A673 (cell line): Measurements from ENCODE around the gene MATN4.

ENCODE experiments used
- EZH2 ChIP-seq: fragments of 200-600 bp; sonication (generic); IDR thresholded peaks from 2 replicates; pipeline ENCODE4 v1.6.1; 2017; ENCODE audit warnings: borderline replicate concordance, low read depth, mild to moderate bottlenecking, mixed read lengths, antibody characterized with exemption, low read length; ENCODE audit not compliant: poor library complexity, severe bottlenecking
- TF ChIP-seq, protein P1 (sequence below): fragments of 300-800, 200-600 bp; sonication (generic); conservative IDR thresholded peaks from 2 replicates; pipeline ENCODE4 v1.5.1; 2017; ENCODE audit warnings: low read depth, mild to moderate bottlenecking, antibody characterized with exemption, low read length, moderate library complexity, mixed read lengths

DNA sequence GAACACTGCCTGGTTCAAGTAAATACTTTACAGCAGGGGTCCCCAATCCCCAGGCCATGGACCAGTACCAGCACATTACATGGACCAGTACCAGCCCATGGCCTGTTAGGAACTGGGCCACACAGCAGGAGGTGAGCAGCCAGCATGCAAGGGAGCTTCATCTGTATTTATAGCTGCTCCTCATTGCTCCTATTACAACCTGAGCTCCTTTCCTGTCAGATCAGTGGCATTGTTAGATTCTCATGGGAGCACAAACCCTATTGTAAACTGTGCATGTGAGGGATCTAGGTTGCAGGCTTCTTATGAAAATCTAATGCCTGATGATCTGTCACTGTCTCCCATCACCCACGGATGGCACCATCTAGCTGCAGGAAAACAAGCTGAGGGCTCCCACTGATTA lies 13.4 kb downstream of the MATN4 start:
- TF ChIP-seq, protein P1, sequence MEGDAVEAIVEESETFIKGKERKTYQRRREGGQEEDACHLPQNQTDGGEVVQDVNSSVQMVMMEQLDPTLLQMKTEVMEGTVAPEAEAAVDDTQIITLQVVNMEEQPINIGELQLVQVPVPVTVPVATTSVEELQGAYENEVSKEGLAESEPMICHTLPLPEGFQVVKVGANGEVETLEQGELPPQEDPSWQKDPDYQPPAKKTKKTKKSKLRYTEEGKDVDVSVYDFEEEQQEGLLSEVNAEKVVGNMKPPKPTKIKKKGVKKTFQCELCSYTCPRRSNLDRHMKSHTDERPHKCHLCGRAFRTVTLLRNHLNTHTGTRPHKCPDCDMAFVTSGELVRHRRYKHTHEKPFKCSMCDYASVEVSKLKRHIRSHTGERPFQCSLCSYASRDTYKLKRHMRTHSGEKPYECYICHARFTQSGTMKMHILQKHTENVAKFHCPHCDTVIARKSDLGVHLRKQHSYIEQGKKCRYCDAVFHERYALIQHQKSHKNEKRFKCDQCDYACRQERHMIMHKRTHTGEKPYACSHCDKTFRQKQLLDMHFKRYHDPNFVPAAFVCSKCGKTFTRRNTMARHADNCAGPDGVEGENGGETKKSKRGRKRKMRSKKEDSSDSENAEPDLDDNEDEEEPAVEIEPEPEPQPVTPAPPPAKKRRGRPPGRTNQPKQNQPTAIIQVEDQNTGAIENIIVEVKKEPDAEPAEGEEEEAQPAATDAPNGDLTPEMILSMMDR, result no peak
- TF ChIP-seq EZH2, result no peak
